ENCODE measurements around the gene GDF2.

The GDF2 gene

GRCh38 chr10:47322300-47323061 is at the start of gene GDF2:
TSS of gene GDF2 (plus strand) at chr10:47322454. CDS start at chr10:47322669, 215 bp downstream.
- no peak for DNase-seq (ENCODE audit: low read depth)

GRCh38 chr10:47276071-47276470 is 46.2 kb upstream of the GDF2 start:
- no peak for DNase-seq (ENCODE audit: low read depth)

DNA sequence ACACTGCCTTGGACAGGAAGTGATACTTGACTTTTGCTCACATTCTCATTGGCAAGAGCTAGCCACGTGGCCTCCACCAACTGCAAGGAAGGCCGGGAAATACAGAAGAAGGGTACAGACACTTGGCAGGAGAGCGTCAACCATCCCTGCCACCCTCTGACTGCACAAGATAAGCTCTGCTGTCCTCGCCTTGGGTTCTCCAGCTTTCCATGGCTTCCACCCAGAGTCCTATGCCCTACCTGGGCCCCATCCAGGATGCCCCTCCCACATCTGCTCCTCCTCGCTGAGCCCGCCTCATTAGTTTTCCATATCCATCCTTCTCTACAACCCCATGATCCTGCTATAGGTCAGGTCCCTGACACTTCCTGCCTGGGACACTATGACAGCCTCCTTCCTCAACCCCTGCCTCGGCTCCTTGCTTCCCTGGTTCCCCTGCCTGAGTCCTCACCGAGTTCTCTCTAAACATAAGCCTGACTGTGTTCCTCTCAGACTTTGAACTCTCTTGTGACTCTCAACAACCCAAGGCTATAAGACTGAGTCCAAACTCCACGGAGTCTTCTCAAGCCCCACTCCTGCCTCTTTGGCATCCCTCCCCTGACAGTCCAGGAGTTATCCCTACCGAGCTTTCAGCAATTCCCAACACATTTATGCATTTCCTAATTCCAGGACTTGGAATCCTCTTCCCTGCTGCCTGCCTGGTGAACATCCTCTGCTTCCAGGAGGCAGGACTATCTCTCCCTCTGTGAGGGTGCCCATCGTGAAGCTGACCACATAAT is 45.5 kb upstream of the GDF2 start:
- DNase-seq (ENCODE audit: low read depth): no peak

GRCh38 chr10:47277352-47278151 is 44.7 kb upstream of the GDF2 start:
- DNase-seq (ENCODE audit: low read depth): no peak

DNA sequence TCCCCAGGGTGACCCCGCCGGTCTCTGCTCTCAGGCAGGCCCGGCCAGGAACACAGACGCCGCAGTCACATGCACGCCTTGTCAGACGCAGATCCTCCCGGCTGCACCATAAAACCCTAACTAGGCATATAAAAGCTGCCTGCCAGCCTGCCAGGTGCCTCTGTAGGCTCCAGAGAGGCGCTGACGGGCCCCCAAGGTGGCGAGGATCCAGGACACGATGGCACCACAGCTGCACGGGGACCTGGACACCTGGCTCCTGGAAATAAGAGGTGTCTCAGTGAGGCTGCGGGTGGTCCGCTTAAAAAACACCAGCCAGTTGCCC is 44.1 kb upstream of the GDF2 start:
- DNase-seq (ENCODE audit: low read depth): no peak

- no peak for DNase-seq (ENCODE audit: low read depth)
These were observed 43.5 kb upstream of the GDF2 start for GRCh38 chr10:47278720-47279119.

DNA sequence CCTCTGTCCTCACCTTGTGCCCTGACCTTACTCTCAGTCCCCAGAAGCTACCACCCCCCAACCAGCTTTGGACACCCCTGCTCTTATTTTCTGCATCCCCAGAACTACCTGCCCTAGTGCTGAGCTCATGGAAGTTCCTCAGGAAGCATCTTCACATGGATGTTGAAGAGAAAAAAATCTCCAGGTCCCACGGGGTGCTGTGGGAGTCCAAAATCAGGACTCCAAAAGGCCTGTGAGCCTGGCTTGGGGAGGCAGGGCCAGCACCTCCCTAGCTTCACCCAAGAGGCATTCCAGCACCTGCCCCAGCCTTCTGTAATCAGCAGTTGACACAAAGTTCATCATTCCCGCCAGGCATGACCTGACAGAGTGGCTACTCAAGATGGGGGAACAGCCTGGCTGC is 43.0 kb upstream of the GDF2 start:
- no peak for DNase-seq (ENCODE audit: low read depth)

DNA sequence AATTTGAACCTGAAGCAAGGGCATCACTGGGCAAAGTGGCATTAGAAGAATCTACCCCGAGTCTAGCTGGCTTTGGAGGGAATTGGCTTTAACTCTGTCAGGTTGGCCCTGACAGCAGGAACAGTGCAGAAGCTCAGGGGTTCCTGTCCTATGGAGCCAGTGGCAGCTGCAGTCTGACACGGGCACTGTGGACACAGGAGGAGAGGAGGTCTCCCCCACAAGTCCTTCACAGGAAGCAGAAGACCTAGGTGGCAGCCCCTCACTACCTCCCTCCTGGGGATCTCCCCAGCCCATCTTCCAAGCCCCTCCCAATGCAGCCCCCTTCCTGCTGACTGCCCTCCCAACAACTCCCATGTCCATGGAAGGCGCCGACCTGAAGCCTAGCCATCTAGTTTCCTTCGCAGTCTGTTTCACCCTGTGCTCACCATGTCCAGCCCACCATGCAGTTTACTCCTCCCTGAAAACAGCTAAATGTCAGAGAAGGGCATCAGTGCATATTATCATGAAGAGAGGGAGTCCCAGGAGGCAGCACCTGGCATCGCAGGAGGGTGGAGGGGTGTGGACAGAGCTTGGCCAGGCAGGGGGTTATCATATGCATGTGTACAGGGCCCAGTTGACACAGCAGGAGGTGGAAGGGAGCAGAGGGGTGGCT is 40.1 kb upstream of the GDF2 start:
- no peak for DNase-seq (ENCODE audit: low read depth)

- no peak for DNase-seq (ENCODE audit: low read depth)
These were observed 39.6 kb upstream of the GDF2 start for GRCh38 chr10:47282657-47283018.

DNA sequence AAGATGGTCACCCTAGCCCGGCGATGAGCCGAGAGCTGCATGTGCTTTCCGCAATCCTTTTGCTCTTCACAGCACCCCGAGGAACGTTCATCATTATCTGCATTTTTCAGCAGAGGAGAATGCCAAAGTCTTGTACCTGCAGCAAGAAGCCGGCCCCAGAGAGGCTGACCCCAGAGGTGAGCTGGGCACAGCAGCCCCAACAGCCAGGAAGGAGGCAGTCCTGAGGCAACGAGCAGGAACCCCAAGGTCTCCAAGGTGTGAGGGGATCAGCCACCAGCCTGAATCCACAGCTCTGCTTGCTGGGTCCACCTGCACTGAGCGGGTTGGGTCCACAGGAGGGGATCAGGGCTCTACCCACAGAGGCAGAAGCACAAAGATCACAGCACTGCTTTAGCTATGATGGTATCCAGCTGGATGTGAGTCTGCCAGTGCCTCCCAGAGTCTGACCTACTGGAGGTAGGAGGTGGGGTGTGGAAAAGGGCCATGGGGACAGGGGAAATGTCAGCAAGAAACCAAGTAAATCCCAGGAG is 39.1 kb upstream of the GDF2 start:
- DNase-seq (ENCODE audit: low read depth): no peak

- DNase-seq (ENCODE audit: low read depth): no peak
These were observed 38.4 kb upstream of the GDF2 start for GRCh38 chr10:47283848-47284247.

DNA sequence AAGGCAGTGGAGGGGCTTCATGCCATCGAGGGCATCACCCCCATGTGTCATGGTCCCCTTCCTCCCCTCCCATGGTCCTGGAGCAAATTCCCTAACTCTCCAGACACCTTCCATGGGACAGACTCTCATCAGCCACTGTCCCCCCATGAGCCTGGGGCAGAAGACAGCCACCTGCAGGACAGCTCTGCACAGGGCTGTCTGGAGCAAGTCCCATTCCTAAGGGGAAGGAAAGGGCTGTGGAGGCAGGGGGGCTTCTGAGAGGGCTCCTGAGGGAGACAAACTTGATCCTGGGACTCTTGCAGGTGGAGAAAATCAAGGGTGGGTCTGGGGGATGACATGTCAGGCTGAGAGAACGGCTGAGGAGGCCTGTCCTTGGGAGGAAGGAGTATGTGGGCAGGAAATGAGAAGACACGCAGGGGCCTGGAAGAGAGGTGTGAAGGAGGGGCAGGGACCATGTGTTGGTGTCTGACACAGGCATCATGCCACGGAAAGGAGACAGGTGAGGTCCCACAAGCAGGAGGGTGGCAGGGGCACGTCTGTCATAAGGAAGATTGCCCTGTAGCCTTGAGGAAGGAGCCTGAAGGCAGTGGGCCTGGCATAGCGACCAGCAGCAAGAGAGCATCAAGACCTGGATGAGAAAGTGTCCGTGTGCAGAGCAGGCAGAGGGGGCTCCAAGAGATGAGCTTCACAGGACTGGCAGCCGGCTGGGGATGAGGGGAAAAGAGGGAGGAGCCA is 36.7 kb upstream of the GDF2 start:
- DNase-seq (ENCODE audit: low read depth): no peak

DNA sequence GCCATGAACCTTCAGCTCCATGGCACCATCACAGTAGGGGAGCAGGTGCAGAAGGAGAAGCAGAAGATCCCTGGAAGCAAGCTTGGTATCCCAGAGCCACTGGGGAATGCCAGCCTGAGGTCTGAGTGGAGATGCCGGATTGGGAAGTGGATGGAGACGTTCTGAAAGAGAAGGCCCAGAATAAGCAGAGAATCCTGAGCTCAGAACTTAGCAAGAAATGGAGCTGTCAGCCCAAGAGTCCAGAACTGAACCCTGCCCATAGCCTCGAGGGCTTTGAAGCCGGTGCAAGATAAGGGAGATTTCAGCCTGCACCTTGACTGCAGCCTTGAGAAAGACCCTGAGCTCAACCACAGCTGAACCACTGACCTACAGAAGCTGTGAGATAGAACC is 36.1 kb upstream of the GDF2 start:
- no peak for DNase-seq (ENCODE audit: low read depth)

- no peak for DNase-seq (ENCODE audit: low read depth)
These were observed 35.5 kb upstream of the GDF2 start for GRCh38 chr10:47286591-47287315.

DNA sequence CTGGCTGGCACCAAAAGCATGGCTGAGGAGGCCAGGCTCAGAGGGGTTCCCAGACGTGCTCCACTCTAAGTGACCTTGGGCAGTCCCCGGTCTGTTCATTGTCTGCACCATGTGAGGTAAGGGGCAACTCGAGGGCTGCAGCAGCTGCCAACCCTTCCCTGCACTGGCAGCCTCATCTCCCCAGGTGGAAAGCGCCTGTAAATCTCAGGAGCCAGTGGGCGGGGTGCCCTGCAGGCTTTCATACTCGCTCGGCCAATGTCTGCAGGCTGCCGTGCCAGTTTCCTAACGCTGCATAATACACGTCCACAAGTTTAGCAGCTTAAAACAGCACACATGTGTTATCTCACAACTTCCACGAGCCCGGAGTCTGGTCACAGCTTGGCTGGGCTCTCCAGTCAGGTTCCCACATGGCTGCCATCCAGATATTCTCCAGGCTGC is 34.9 kb upstream of the GDF2 start:
- no peak for DNase-seq (ENCODE audit: low read depth)

GRCh38 chr10:47287805-47288204 is 34.4 kb upstream of the GDF2 start:
- DNase-seq (ENCODE audit: low read depth): no peak

DNA sequence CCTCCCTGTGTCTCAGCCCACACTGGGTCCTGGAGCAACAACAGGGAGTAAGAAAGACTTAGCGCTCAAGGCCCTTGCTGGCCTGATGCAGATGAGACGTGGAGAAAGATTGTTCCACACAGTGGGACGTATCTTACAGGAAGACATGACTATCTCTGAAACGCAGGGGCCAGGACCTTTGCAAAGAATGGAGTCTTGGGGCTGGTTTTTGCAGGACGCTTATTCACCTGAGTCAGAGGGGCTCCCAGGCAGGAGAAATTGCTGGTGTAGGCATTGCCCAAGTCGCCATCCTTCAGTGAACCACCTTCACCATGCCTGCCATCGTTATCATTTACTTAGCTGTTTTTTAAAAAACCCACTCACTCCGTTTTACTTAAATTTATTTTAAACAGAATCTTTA is 34.0 kb upstream of the GDF2 start:
- DNase-seq (ENCODE audit: low read depth): no peak

DNA sequence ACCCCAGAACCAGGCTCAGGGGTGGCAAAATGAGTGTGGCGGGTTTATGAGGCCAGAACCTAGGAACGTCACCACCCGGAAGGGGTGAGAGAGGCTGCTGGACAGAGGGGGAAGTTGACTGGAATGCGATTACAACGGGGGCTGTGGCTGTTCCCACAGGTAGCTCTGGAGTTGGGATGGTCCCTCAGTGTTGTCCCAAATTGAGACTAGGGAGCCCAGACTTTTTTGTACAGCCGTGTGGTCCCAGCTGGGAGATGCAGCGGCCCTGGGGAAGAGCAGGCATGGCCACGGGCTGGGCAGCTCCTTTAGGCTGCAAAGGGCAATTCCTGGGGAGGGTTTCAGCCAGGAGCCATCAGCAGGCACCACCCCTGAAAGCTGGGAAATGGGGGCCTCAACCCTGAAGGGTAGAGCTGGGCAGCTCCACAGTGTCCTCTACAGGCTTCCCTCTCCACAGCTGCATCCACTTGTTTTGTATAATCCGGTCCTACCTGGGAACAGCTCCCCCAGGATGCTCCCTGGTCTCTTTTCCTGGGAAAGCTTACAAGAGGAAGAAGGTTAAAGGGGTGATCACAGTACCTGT is 33.2 kb upstream of the GDF2 start:
- no peak for DNase-seq (ENCODE audit: low read depth)

- DNase-seq (ENCODE audit: low read depth): no peak
These were observed 32.3 kb upstream of the GDF2 start for GRCh38 chr10:47289921-47290320.

DNA sequence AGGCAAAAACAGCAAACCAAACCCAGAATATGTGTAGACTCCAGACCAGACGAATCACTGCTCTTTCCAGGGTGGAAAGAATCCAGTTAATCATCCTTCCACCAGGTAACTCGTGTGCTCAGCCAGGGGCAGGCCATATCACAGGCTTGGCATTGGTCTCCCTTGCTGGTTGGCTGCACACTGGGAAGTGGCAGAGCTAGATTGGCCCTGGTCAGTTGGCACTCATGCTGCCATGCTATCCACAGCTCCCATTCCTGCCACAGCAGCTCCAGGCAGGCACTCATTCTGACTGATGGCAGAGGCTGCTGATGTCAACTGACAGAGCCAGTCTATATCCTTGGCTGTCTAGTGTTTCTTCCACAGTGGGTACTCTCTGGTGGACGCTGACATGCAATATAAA is 31.9 kb upstream of the GDF2 start:
- no peak for DNase-seq (ENCODE audit: low read depth)

Data from HS-5 (cell line).